Measurements from ENCODE around the gene PLPP2.

Gene PLPP2

DNA sequence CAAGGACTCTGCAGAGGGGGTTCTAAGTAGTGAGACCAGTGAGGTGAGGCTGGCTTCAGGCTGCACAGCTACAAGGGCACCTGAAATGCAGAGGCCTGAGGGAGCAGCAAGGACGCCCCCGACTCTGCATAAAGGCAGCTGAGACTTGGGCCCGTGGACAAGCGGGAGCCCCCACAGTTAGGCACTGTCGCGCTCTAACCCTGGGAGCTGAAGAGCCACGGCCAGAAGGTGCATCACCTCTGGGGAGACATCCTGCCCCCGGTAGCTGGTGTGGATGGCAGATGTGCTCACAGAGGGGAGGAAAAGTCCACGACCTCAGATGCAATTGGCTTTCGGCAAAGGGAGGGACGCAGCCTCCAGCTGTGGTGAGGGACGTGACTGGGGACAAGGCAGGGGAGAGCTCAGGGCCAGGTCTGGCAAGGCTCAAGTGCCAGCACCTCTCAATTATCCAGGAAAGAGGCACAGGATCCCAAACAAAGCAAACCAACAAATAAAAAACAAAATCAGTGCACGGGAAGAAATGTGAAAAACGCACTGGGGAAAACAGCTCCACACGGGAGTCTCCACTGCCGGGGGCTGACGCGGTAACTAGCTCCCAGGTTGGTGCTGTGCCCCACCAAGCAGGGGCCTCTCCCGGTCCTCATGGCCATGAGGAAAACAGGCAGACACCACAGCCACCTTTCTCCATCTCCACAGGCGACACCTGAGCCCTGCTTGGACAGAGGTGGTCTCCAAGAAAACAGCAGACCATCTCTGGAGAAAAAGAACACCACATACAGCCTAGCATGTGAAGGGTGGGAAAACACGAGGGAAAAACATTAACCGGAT, 23.0 kb upstream of the PLPP2 start:
- no peak for DNase-seq

GRCh38 chr19:313169-313987, 22.2 kb upstream of the PLPP2 start:
- no peak for DNase-seq

DNA sequence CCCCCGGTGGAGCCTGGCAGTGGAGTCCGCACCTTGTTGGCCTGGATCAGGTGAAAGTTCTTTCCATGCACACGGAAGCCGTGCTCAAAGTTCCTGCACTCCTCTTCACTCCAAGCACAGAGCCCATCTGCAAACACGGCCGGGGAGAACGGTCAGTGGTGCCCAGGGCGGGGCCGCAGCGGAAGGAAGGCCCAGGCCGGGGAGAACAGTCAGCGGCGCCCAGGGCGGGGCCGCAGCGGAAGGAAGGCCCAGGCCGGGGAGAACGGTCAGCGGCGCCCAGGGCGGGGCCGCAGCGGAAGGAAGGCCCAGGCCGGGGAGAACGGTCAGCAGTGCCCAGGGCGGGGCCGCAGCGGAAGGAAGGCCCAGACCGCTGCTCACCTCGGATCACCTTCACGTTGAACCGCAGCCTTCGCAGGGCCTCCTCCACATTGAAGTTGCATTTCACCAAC, 20.6 kb upstream of the PLPP2 start:
- DNase-seq: no peak

GRCh38 chr19:310781-311496, 19.7 kb upstream of the PLPP2 start:
- DNase-seq: no peak

- DNase-seq: no peak
Observed at GRCh38 chr19:310141-310651, 19.0 kb upstream of the PLPP2 start.

DNA sequence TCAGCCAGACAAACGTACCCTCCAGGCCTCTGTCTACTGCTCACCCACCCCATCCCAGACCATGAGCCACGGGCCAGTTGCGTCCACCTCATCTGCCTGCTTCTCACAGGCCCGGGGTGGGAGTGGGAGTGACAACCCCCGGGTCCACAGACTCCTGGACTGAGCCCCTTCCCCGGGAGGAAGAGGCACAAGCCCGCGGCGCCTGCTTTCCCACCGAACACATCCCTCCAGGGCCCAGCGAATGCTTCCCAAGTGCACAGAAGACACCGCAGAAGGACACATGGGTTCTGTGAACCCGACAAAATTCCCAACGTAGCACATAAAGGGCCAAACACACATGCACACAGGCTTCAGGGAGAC, 18.0 kb upstream of the PLPP2 start:
- DNase-seq: no peak

- no peak for DNase-seq
Observed at GRCh38 chr19:308471-309205, 17.4 kb upstream of the PLPP2 start.

DNA sequence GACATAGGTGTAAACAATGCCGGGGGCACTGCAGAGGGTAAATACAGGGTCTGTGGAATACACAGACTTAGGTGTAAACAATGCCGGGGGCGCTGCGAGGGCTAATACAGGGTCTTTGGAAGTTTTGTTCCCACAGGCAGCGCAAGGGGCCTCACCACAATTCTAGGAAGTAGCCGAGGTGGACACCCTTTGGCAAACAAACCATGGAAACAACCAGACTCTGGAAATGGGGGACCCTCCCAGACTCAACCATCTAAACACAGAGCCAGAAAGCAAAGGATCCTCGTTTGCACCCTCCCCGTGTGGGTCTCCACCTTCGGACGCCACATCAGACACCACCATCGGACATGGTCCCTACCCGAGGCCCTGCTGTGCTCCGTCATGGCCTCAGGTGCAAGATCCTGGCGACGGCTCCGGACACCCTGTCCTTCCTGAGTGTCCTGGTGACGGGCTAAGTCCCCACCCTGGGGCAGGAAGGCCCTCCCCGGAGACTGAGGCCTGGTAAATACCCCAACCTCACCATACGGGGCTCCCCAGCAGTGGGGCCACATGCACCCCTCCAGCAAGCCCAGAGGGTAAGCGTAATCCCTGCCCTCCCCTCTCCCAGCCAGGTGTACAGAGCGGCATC, 16.7 kb upstream of the PLPP2 start:
- no peak for DNase-seq

- DNase-seq: no peak
Observed at GRCh38 chr19:307111-307531, 15.9 kb upstream of the PLPP2 start.

DNA sequence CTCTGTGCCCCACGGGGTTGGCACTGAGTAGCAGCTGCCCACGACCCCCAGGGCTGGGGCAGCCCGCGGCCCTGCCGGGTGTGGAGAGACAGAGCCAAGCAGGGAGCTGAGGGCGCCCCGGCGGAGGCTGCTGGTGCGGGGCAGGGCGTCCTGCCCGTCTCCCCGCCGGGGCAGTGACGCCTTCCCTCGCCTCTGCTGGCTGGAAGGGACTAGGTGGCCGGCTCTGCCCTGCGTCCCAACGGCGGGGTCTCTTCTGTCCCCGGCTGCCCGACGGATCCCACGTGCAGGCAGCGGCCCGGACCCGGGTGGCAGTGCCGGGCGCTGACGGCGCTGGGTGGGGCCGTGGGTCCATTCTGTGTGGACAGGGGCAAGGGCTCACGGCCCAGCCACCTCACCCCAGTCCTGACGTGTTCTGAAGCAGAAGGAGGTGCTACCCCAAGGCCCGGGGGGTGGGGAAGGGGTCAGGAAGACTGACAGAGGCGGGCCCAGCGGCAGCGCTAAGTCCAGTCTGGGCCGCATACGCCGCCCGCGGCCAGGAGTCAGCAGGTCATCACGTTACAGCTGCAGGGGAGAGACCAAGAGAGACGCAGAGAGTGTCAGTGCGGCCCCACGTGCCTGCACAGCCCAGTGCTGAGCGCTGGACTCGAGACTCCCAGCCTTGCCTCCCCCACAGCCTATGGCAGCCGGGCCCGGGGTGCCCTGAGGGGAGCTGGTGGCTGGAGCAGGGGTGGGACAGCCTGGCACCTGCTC, 15.1 kb upstream of the PLPP2 start:
- no peak for DNase-seq

DNA sequence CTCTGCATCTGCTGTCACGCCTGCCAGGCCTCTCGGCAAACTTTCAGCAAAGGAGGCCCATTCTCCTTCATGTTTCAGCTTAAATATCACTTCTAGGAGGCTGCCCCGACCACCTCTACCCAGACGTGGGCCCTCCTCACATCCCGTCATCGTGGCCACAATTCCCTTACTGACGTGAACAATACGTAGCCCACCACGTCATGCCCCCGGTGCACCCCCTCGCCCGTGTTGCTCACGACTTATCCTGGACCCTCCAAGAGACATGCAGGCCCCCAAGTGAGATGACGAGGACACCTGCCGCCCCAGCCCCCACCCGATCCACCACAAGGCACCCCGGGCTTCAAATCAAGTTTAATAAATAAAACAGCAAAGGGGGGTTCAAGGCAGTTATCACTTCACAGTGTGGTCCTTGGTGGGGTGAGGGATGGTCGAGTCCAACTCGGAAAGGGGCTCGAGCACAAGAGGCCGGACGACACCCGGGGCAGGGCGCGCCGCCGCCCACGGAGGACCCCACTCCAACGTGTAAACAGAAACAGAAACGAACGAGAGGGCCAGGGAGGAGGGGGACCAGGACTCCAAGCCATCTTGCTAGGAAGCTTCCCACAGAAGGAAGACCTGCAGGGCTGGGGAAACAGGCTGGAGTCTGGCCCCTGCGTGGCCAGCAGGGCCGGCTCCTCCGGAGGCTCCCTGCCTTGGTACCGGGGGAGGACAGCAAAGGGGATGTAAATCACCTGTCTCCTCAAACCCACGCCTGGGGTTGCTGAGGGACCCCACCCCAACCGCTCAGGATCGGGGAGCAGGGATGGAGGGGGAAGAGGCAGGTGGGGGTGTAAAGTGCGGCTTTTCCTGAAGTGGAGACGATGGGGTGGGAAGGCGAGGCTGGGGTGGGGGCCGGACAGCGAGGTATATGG, 14.3 kb upstream of the PLPP2 start:
- DNase-seq: no peak

DNA sequence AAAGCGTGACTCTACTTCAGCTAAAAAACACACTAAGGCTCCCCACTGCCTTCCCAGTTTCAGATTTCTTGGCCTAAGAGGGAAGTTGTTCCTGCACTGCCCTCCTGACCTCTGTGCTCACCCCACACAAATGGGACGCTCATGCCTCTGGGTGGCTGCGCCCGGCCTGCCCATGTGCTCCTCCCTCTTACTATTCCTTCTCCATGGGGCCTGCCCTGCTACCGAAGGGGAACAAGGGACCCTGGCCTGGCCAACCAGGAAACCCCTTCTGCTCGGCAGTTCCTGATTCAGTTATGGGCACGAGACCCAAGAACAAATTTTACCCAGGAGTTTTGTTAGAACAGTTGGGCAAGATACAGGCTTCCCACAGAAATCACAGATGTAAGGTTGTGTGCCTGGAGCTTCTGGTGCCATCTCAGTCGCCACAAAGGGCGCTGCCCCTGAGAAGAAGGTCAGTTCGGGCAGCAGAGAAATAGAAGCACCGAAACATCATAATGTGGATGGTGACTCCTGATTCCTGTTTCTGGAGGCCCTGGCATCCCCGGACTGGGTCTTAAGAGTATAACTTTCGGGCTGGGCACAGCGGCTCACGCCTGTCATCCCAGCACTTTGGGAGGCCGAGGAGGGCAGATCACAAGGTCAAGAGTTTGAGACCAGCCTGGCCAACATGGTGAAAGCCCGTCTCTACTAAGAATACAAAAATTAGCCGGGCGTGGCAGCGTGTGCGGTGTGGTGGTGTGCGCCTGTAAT, 5.4 kb upstream of the PLPP2 start:
- no peak for DNase-seq

GRCh38 chr19:295687-296370, 4.6 kb upstream of the PLPP2 start:
- no peak for DNase-seq

- no peak for DNase-seq
Observed at GRCh38 chr19:294946-295686, 3.9 kb upstream of the PLPP2 start.

DNA sequence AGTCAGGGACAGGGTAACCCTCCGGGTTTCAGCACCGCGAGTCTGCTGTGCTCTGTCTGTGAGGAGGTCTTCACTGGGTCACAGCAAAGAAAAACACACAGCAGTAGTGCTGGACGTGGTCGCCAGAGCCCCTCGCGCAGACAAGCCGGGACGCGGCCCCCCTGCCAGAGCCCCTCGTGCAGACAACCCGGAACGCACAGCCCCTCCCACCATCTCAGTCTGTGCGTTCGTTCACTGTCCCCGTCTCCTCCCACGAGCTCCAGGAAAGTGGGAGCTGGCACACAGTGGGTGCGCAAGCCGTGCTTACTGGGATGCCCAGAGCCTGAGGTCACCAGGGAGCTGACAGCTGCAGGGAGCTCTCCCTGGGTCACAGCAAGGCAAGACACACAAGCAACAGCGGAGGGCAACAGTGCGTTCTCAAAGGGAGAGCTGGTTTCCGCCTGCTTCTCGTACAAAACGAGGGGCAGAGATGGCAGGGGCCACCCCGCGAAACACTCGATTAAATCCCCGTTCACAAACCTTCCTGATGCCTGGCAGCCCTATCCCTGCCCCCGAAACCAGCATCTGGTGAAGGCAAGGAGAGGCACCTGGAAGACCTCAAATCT, 3.2 kb upstream of the PLPP2 start:
- no peak for DNase-seq

GRCh38 chr19:293436-294110, 2.4 kb upstream of the PLPP2 start:
- no peak for DNase-seq

DNA sequence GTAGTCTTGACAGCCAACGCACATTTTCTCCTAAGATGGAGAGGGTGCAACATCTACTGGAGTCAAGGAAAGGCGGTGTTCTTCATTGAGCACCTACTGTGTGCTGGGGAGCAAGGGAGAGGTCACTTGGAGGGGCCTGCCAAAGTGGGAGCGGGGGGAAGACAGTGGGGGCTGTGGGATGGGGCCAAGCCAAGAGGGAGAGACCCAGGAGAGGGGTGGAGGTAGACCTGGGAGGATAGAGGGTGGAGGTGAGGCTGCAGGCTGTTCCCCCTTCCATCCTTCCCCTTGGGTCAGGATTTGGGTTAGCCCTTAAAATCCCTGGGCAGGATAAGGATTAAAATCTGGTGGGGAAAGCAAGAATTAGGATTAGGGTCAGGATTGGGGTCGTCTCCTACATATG, 1.7 kb upstream of the PLPP2 start:
- no peak for DNase-seq

Data from fibroblast of upper back skin (primary cell).